ENCODE data around the gene TXNDC11.

The TXNDC11 gene

DNA sequence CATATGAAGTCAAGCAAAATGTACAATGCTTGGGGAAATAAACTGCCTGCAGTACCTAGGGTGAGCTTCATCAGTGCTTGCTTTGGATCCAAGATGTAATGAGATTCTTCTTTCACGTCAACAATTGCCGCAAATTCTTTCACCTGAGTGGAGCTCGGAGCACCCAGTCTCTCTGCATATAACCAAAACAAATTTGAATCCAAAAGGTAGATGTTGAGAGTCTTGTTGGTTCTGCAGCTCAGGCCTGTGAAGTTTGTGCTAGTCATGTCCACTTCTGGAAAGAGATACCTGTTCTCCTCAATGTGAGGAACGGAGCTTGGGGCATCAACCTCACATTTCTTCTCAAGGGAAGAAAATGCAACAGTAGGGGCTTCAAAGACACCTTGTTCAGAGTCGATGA, 51.4 kb downstream of the TXNDC11 start:
- in situ Hi-C loops (cut with MboI; ENCODE audit: low sequenced_read_pairs): no loop called here

- in situ Hi-C loops (cut with MboI; ENCODE audit: low sequenced_read_pairs): no loop called here
These were observed 53.4 kb downstream of the TXNDC11 start for GRCh38 chr16:11689031-11689840.

- in situ Hi-C loops (cut with MboI; ENCODE audit: low sequenced_read_pairs): no loop called here
These were observed 54.2 kb downstream of the TXNDC11 start for GRCh38 chr16:11688520-11688886.

GRCh38 chr16:11687601-11688519, 54.8 kb downstream of the TXNDC11 start:
- in situ Hi-C loops (cut with MboI; ENCODE audit: low sequenced_read_pairs): no loop called here

DNA sequence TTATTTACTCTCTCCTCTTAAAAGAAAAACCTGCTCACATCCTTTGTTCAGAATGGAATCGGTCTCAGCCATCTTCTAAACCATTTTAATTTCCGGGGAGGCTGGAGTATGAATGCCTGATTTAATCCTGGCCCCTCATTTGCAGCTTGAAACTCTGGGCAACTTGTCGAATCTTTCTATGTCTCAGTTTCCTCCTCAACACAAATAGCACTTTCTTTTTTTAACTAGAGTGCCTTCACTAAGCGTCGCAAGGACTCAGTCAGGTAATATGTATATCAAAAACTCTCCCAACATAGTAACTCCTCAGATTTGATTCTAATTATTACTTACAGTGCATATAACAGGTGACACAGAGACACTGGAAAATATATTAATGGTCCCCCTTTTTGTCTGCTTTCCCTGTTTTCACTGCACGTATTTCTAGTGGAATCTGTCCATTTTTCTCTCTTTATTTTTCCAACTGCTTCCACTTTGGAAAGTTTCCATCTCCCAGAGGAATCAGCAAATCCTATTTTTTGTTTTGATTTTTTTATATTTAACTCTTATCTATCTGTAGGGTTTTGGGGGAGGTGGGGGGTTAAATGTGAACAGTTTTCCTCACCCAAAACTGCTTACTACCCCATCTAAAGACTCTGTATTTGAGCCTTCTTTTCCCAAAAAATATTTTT, 55.8 kb downstream of the TXNDC11 start:
- in situ Hi-C loops (cut with MboI; ENCODE audit: low sequenced_read_pairs): no loop called here

- in situ Hi-C loops (cut with MboI; ENCODE audit: low sequenced_read_pairs): no loop called here
These were observed 56.6 kb downstream of the TXNDC11 start for GRCh38 chr16:11685844-11686618.

- in situ Hi-C loops (cut with MboI; ENCODE audit: low sequenced_read_pairs): no loop called here
These were observed 58.2 kb downstream of the TXNDC11 start for GRCh38 chr16:11684231-11685025.

- in situ Hi-C loops (cut with MboI; ENCODE audit: low sequenced_read_pairs): no loop called here
These were observed 59.5 kb downstream of the TXNDC11 start for GRCh38 chr16:11683145-11683544.

GRCh38 chr16:11682655-11683096, 60.0 kb downstream of the TXNDC11 start:
- in situ Hi-C loops (cut with MboI; ENCODE audit: low sequenced_read_pairs): no loop called here

GRCh38 chr16:11681976-11682654, 60.5 kb downstream of the TXNDC11 start:
- in situ Hi-C loops (cut with MboI; ENCODE audit: low sequenced_read_pairs): no loop called here

DNA sequence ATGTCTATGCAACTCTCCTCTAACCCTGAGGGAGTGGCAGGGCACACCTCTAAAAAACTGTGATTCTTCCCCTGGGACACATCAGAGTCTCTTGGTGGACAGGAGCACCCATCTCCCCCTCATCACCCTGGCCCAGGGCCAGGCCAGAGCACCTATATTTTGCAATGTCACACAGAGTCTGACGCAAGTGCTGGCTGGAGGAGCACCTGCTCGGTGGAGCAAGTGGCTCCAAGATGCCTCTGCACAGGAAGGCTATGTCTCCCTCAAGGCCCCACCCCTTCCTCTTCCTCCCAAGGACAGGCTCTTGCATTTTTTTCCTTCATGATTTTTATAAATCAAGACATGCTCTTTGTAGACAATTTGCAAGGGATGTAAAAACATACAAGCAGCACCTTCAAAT, 61.1 kb downstream of the TXNDC11 start:
- in situ Hi-C loops (cut with MboI; ENCODE audit: low sequenced_read_pairs): no loop called here

DNA sequence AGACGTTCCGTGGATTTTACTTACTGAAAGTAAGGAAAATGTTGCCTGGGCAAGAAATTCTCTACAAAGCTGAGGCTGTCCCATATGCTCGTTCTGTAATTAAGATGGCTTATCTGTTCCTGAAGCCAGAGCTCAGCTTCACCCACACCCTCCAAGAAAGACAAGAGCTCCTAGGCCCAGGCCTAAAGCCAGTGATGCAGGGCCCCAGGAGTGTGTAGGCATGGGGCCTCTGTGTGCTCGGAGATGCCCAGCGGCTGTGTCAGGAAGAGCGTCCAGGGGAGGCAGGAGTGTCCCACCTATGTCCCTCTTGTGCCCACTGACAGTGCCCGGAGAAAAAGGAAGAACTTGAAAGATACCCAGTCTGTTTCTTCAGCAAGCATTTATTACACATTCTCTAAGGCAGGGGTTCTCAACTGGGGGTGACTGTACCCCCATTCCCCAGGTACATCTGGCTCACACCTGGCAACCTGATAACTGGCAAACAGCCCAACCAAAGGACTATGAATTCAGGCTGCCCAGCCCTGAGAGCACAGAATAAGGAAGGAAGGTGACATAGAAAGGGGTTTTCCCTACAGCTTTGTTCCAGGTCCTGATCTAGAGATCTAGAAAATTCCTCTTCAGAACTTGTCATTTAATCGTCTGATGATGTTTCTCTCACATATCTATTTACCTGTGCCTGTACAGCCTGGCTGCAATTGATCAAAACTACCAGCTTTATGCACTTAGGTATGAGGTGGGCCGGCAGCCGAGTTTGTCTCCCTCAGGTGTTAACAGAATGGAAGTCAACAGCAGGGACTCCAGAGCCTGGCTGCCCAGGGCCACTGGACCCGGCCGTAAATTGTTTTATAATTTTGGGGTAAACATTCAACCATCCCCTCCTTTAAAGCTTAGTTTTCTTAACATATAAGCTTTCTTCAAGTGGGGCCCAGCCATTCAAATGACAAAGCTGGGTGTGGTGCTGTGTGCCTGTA, 62.4 kb downstream of the TXNDC11 start:
- in situ Hi-C loops (cut with MboI; ENCODE audit: low sequenced_read_pairs): no loop called here

DNA sequence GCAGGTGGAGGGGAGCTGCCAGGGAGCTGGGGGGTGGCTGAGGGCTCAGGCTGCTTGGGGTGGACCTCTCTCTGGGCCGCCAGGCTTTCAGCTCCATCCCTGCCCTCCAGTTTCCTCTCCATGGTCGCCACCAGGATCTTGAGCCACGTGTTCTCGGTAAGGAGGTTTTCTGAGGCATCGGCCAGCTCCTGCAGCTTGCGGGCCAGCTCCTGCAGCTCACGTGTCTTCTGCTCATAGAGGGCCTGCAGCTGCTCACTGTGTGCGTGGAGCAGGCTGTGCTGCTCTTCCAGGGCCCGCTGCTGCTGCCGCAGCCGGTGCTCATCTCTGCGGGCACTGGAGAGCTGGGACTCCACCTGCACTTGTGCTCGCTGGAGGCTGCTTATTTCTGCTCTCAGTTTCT, 63.4 kb downstream of the TXNDC11 start:
- in situ Hi-C loops (cut with MboI; ENCODE audit: low sequenced_read_pairs): no loop called here

GRCh38 chr16:11677959-11678881, 64.4 kb downstream of the TXNDC11 start:
- in situ Hi-C loops (cut with MboI; ENCODE audit: low sequenced_read_pairs): no loop called here

GRCh38 chr16:11677451-11677951, 65.2 kb downstream of the TXNDC11 start:
- in situ Hi-C loops (cut with MboI; ENCODE audit: low sequenced_read_pairs): no loop called here

- in situ Hi-C loops (cut with MboI; ENCODE audit: low sequenced_read_pairs): no loop called here
These were observed 65.9 kb downstream of the TXNDC11 start for GRCh38 chr16:11676799-11677198.
